ENCODE results near the gene GRIK4. TPM values are rescaled to one million over a fixed set of nuclear protein-coding genes. Genes with fewer than 3 reads are reported as not detected.

GRIK4 gene
- total and polyA plus RNA-seq, 2 of the 4 experiments (the other 2 are of a cell fraction) = 0.18 to 0.38 TPM

DNA sequence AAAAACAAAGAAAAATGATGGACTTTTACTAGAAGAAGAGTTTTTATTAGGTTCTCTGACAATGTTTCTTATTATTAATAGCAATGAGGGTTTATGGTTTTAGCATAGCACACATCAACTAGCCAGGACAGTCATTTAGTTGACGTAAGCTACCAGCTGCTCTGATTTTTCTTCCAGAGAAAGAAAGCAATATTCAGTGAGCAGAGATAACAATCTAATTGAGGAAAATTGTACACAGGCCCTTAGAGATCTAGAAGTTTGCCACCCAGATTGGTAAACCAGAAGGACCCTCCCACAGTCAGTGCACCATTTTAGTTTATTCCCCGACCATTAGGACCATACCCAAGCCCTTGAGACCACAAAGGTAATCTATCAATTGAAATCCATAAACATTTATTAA lies 483.6 kb downstream of the GRIK4 start:
- BruUV-seq (replicated peaks) = no TSS peak
- H2BK120ac ChIP-seq (ENCODE audit: low read depth, low read length) = no peak overlapping the region
- dilution Hi-C loops (cut with HindIII; ENCODE audit: low sequenced_read_pairs, unreplicated experiment) (no loop called here), in situ Hi-C loops (cut with MboI; ENCODE audit: low sequenced_read_pairs) (no loop called here), intact Hi-C loops (cut with micrococcal nuclease) (no loop called here)
- no peak overlapping the region for H3K4me2 ChIP-seq (ENCODE audit: low read depth, low read length)
- H3K36me3 ChIP-seq (ENCODE audit: control insufficient read depth, insufficient read depth, low read length) = no peaks in the 10 kb centered on the region
- no peak overlapping the region for H2BK15ac ChIP-seq (ENCODE audit: low read depth, low read length)
- H3K79me1 ChIP-seq (ENCODE audit: low read depth in 1 of 2, low read length in 2 of 2) = no peaks in the 10 kb centered on the region
- peaks cover 39% of the 10 kb centered on the region for H3K27me3 ChIP-seq (ENCODE audit: control insufficient read depth, insufficient read depth, low read length)
- ChIA-PET POLR2A (ENCODE audit: unreplicated experiment) (no interaction called here), CTCF (no interaction called here)
- H2BK20ac ChIP-seq (ENCODE audit: low read depth, low read length) = no peak overlapping the region
- no peak overlapping the region for H2AFZ ChIP-seq (replicated peaks; ENCODE audit: low read length, poor library complexity)
- H2AK5ac ChIP-seq (ENCODE audit: low read depth, low read length) = no peak overlapping the region
- ATAC-seq (ENCODE audit: low read depth) (no peak), DNase-seq (no peak)
- no peak for TF ChIP-seq RFX5 (IDR thresholded peaks at IDR 0.05; ENCODE audit: low read depth, low read length)
- TF ChIP-seq CHD1 (IDR thresholded peaks at IDR 0.05; ENCODE audit: low read depth, low read length) = no peak
- no peak for TF ChIP-seq CEBPB (IDR thresholded peaks at IDR 0.05; ENCODE audit: low read depth, low read length)
- TF ChIP-seq SMC3 (IDR thresholded peaks at IDR 0.05; ENCODE audit: low read depth, low read length) = no peak
- TF ChIP-seq MAFK (IDR thresholded peaks at IDR 0.05; ENCODE audit: low read depth, low read length) = no peak
- TF ChIP-seq RCOR1 (IDR thresholded peaks at IDR 0.05; ENCODE audit: insufficient replicate concordance, low read length) = no peak
- no peak for TF ChIP-seq MAZ (IDR thresholded peaks at IDR 0.05; ENCODE audit: borderline replicate concordance, low read depth, low read length)
- no peak for TF ChIP-seq NFE2L2 (IDR thresholded peaks at IDR 0.05; ENCODE audit: low read depth, low read length)
- TF ChIP-seq MXI1 (IDR thresholded peaks at IDR 0.05; ENCODE audit: borderline replicate concordance, low read depth, low read length) = no peak
- no peak for TF ChIP-seq RAD21 (IDR thresholded peaks at IDR 0.05; ENCODE audit: low read length)
- TF ChIP-seq CTCF (conservative IDR thresholded peaks at IDR 0.05; ENCODE audit: low read depth, low read length) = no peak
- no peak for TF ChIP-seq POLR2A (IDR thresholded peaks at IDR 0.05; ENCODE audit: low read depth, low read length)
- TF ChIP-seq BHLHE40 (IDR thresholded peaks at IDR 0.05; ENCODE audit: low read depth, low read length) = no peak
- no peak for TF ChIP-seq ELK1 (IDR thresholded peaks at IDR 0.05; ENCODE audit: borderline replicate concordance, low read depth, low read length)
- TF ChIP-seq FOS (IDR thresholded peaks at IDR 0.05; ENCODE audit: low read depth, low read length) = no peak
- TF ChIP-seq, protein P1, sequence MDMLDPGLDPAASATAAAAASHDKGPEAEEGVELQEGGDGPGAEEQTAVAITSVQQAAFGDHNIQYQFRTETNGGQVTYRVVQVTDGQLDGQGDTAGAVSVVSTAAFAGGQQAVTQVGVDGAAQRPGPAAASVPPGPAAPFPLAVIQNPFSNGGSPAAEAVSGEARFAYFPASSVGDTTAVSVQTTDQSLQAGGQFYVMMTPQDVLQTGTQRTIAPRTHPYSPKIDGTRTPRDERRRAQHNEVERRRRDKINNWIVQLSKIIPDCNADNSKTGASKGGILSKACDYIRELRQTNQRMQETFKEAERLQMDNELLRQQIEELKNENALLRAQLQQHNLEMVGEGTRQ (IDR thresholded peaks at IDR 0.05; ENCODE audit: low read depth, low read length) = no peak
- H3K56ac ChIP-seq (ENCODE audit: extremely low read depth, insufficient read depth, low read length) = no peak overlapping the region
- H3K9me1 ChIP-seq (ENCODE audit: insufficient read depth, low read length) = no peaks in the 10 kb centered on the region; the same call in 1 of the 2 replicates
- no peak overlapping the region for H3K14ac ChIP-seq (replicated peaks; ENCODE audit: low read depth, low read length)
- H3K4ac ChIP-seq (ENCODE audit: low read depth, low read length) = no peak overlapping the region
- no peaks in the 10 kb centered on the region for H3K4me1 ChIP-seq (ENCODE audit: control insufficient read depth, insufficient read depth, low read length)
- no peak overlapping the region for H4K91ac ChIP-seq (ENCODE audit: insufficient read depth, low read depth, low read length)
- H3K27ac ChIP-seq (ENCODE audit: insufficient read depth, low read length) = no peak overlapping the region
- no peak overlapping the region for H3K4me3 ChIP-seq (ENCODE audit: insufficient read depth, low read depth, low read length)
- H3K9me3 ChIP-seq (ENCODE audit: control insufficient read depth, insufficient read depth, low read length) = no peaks in the 10 kb centered on the region
- H4K5ac ChIP-seq (ENCODE audit: low read depth, low read length) = no peak overlapping the region
- H3K9ac ChIP-seq (ENCODE audit: low read depth, low read length) = no peak overlapping the region
- no peak overlapping the region for H4K8ac ChIP-seq (ENCODE audit: low read depth in 2 of 2, low read length in 2 of 2)
- no peak overlapping the region for H2AK9ac ChIP-seq (replicated peaks; ENCODE audit: low read depth, low read length, poor library complexity)
- H2BK5ac ChIP-seq (ENCODE audit: low read depth, low read length, poor library complexity, severe bottlenecking) = no peak overlapping the region
- H4K20me1 ChIP-seq (ENCODE audit: insufficient read depth, low read length) = no peaks in the 10 kb centered on the region
- no CpG with 5 or more reads among the region's 2 CpGs for WGBS, 2 experiments (ENCODE audit: extremely low coverage in 2 of 2, insufficient read length in 1 of 2)
- H3K18ac ChIP-seq (ENCODE audit: low read depth, low read length) = no peak overlapping the region
- no peak overlapping the region for H3K23ac ChIP-seq (ENCODE audit: low read depth, low read length)
